ENCODE results near the gene ACTRT2.

Gene ACTRT2

GRCh38 chr1:3052501-3052900 is 31.2 kb downstream of the ACTRT2 start:
- DNase-seq (ENCODE audit: low read depth, low spot score), result no peak

GRCh38 chr1:3053366-3053980 is 32.2 kb downstream of the ACTRT2 start:
- no peak for DNase-seq (ENCODE audit: low read depth, low spot score)

- no peak for DNase-seq (ENCODE audit: low read depth, low spot score)
Measured at GRCh38 chr1:3053986-3054385, 32.7 kb downstream of the ACTRT2 start.

- no peak for DNase-seq (ENCODE audit: low read depth, low spot score)
Measured at GRCh38 chr1:3054474-3054873, 33.2 kb downstream of the ACTRT2 start.

GRCh38 chr1:3055051-3055450 is 33.8 kb downstream of the ACTRT2 start:
- DNase-seq (ENCODE audit: low read depth, low spot score), result no peak

- DNase-seq (ENCODE audit: low read depth, low spot score), result no peak
Measured at GRCh38 chr1:3056641-3057040, 35.4 kb downstream of the ACTRT2 start.

- DNase-seq (ENCODE audit: low read depth, low spot score), result no peak
Measured at GRCh38 chr1:3058263-3059030, 37.2 kb downstream of the ACTRT2 start.

- no peak for DNase-seq (ENCODE audit: low read depth, low spot score)
Measured at GRCh38 chr1:3060127-3060526, 38.9 kb downstream of the ACTRT2 start.

GRCh38 chr1:3060601-3061551 is 39.6 kb downstream of the ACTRT2 start:
- no peak for DNase-seq (ENCODE audit: low read depth, low spot score)

- DNase-seq (ENCODE audit: low read depth, low spot score), result no peak
Measured at GRCh38 chr1:3061566-3061965, 40.3 kb downstream of the ACTRT2 start.

- DNase-seq (ENCODE audit: low read depth, low spot score), result no peak
Measured at GRCh38 chr1:3061981-3062615, 40.8 kb downstream of the ACTRT2 start.

GRCh38 chr1:3062616-3063378 is 41.5 kb downstream of the ACTRT2 start:
- DNase-seq (ENCODE audit: low read depth, low spot score), result no peak

- no peak for DNase-seq (ENCODE audit: low read depth, low spot score)
Measured at GRCh38 chr1:3063379-3064295, 42.4 kb downstream of the ACTRT2 start.

- DNase-seq (ENCODE audit: low read depth, low spot score), result no peak
Measured at GRCh38 chr1:3064296-3064850, 43.1 kb downstream of the ACTRT2 start.

GRCh38 chr1:3064901-3065300 is 43.6 kb downstream of the ACTRT2 start:
- DNase-seq (ENCODE audit: low read depth, low spot score), result no peak

GRCh38 chr1:3065396-3065795 is 44.1 kb downstream of the ACTRT2 start:
- no peak for DNase-seq (ENCODE audit: low read depth, low spot score)

- no peak for DNase-seq (ENCODE audit: low read depth, low spot score)
Measured at GRCh38 chr1:3065797-3066196, 44.5 kb downstream of the ACTRT2 start.

- no peak for DNase-seq (ENCODE audit: low read depth, low spot score)
Measured at GRCh38 chr1:3066250-3066711, 45.0 kb downstream of the ACTRT2 start.

- no peak for DNase-seq (ENCODE audit: low read depth, low spot score)
Measured at GRCh38 chr1:3066826-3067225, 45.6 kb downstream of the ACTRT2 start.

GRCh38 chr1:3067301-3067670 is 46.0 kb downstream of the ACTRT2 start:
- no peak for DNase-seq (ENCODE audit: low read depth, low spot score)
